K562 (cell line): ENCODE results near the gene CDRT15. TPM values are rescaled to one million over a fixed set of nuclear protein-coding genes. Genes with fewer than 3 reads are reported as not detected.

Source experiments
- ATAC-seq: fragments of 200-7000 bp; cut with Tn5 transposase; 3 replicates; pipeline ENCODE4 v1.9.1; 2020; ENCODE audit warnings: moderate library complexity
- BruUV-seq: library from RNA; stranded (reverse); fragments of 400-500 nt; replicated peaks from 2 replicates; lab custom pipeline; 2021; lab: Mats Ljungman, UMichigan
- CTCF ChIA-PET: fragments of 300-600 bp; formaldehyde crosslinking; extraction: SDS; loops from one replicate; lab custom pipeline; 2021; ENCODE audit warnings: low intra/inter-chr PET ratio; lab: Yijun Ruan, JAX
- POLR2A ChIA-PET: fragments of 300-600, 350-650 bp; sonication (Branson Sonifier 250); formaldehyde crosslinking; extraction: SDS; loops from one replicate; lab custom pipeline; 2021; ENCODE audit warnings: antibody characterized with exemption, inconsistent platforms; lab: Yijun Ruan, JAX
- DNase-seq, 4 experiments: peaks; one replicate each; pipeline versions ENCODE4 v3.0.0 to v3.0.0-alpha.2; 2011 to 2018; ENCODE audit warnings: low spot score in 3 of 4, mixed read lengths in 3 of 4; ENCODE audit errors: extremely low read depth in 1 of 4
- FAIRE-seq: peaks from 2 replicates; lab custom pipeline; 2011; peaks lifted over from hg19 to GRCh38; lab: Jason Lieb, UNC
- H2AFZ ChIP-seq: 2 replicates; pipeline ENCODE4 v1.6.0; 2011; ENCODE audit warnings: low read depth, low read length, control low read depth, inconsistent platforms
- H3K27ac ChIP-seq: fragments of 200-600 bp; 3 replicates; pipeline ENCODE4 v1.8.0; 2011; ENCODE audit warnings: low read depth, mild to moderate bottlenecking, control low read depth, inconsistent platforms, low read length, moderate library complexity, mixed read lengths; ENCODE audit errors: extremely low read depth
- H3K27me3 ChIP-seq, 2 experiments: fragments of 300-600 bp in 1 of 2; 2 replicates in 1 of 2; 3 replicates in 1 of 2; pipeline versions ENCODE4 v1.6.0 to v1.8.0; 2011; ENCODE audit warnings: inconsistent platforms in 2 of 2, low read length in 2 of 2, mild to moderate bottlenecking in 1 of 2, mixed read lengths in 1 of 2, moderate library complexity in 1 of 2; ENCODE audit not compliant: control insufficient read depth in 2 of 2, insufficient read depth in 2 of 2
- H3K36me3 ChIP-seq: fragments of 300-600 bp; 3 replicates; pipeline ENCODE4 v1.8.0; 2011; ENCODE audit warnings: mild to moderate bottlenecking, low read length, inconsistent platforms; ENCODE audit not compliant: control insufficient read depth, insufficient read depth
- H3K4me1 ChIP-seq, 2 experiments: fragments of 200-600 bp in 1 of 2; replicated peaks in 1 of 2; 2 replicates in 1 of 2; 3 replicates in 1 of 2; pipeline versions ENCODE4 v1.5.1 to v1.8.0; 2011; ENCODE audit warnings: inconsistent platforms in 2 of 2, low read length in 2 of 2, mild to moderate bottlenecking in 1 of 2, mixed read lengths in 1 of 2, moderate library complexity in 1 of 2; ENCODE audit not compliant: control insufficient read depth in 2 of 2, insufficient read depth in 2 of 2
- H3K4me2 ChIP-seq: 2 replicates; pipeline ENCODE4 v1.6.1; 2011; ENCODE audit warnings: low read length, control low read depth, inconsistent platforms, mixed read lengths; ENCODE audit not compliant: insufficient read depth
- H3K4me3 ChIP-seq: fragments of 200-600 bp; sonication (generic), shearing (Covaris generic); 2 replicates; pipeline ENCODE4 v1.5.1; 2016; ENCODE audit warnings: control low read depth, inconsistent platforms
- H3K79me2 ChIP-seq: fragments of 200-600 bp; 3 replicates; pipeline ENCODE4 v1.8.0; 2011; ENCODE audit warnings: low read length, inconsistent platforms; ENCODE audit not compliant: control insufficient read depth, insufficient read depth
- H3K9ac ChIP-seq, 2 experiments: 2 replicates each; pipeline versions ENCODE4 v1.6.0 to v1.6.1; 2011; ENCODE audit warnings: low read depth in 2 of 2, low read length in 2 of 2, control low read depth in 1 of 2, inconsistent platforms in 1 of 2, mild to moderate bottlenecking in 1 of 2, mixed read lengths in 1 of 2; ENCODE audit not compliant: insufficient read depth in 1 of 2
- H3K9me1 ChIP-seq: one replicate; pipeline ENCODE4 v1.6.0; 2011; ENCODE audit warnings: inconsistent platforms, mild to moderate bottlenecking, low read length, moderate library complexity; ENCODE audit not compliant: control insufficient read depth, insufficient read depth
- H3K9me3 ChIP-seq: replicated peaks from 2 replicates; pipeline ENCODE4 v1.5.1; 2011; ENCODE audit warnings: low read depth, low read length, inconsistent platforms; ENCODE audit not compliant: control insufficient read depth, insufficient read depth
- H4K20me1 ChIP-seq: replicated peaks from 2 replicates; pipeline ENCODE4 v1.6.1; 2011; ENCODE audit warnings: low read length, inconsistent platforms, mixed read lengths; ENCODE audit not compliant: control insufficient read depth, insufficient read depth
- GTF3C2 ChIP-seq: IDR thresholded peaks from 3 replicates; pipeline ENCODE4 v1.6.1; 2011; ENCODE audit warnings: borderline replicate concordance, mild to moderate bottlenecking, moderate library complexity; ENCODE audit not compliant: insufficient read length; ENCODE audit errors: extremely low read depth
- KLF10 ChIP-seq: fragments of 250-450 bp; sonication (Bioruptor Pico); IDR thresholded peaks from 2 replicates; pipeline ENCODE4 v1.6.1; 2021; ENCODE audit warnings: matching md5 sums
- MBD2 ChIP-seq: sonication (generic); IDR thresholded peaks from 2 replicates; pipeline ENCODE4 v1.6.1; 2016; ENCODE audit warnings: low read depth, borderline replicate concordance
- SETDB1 ChIP-seq: IDR thresholded peaks from one replicate; pipeline ENCODE4 v1.6.1; 2012; ENCODE audit warnings: low read length, control low read depth, inconsistent platforms
- TARDBP ChIP-seq: fragments of 450-650 bp; IDR thresholded peaks from 2 replicates; pipeline ENCODE4 v1.6.1; 2016
- ZBTB9 ChIP-seq: fragments of 450-650 bp; formaldehyde crosslinking; IDR thresholded peaks from 2 replicates; pipeline ENCODE4 v1.4.0; 2020; ENCODE audit warnings: mild to moderate bottlenecking, moderate library complexity
- ZFP1 ChIP-seq: fragments of 450-650 bp; formaldehyde crosslinking; IDR thresholded peaks from 2 replicates; pipeline ENCODE4 v1.4.0; 2020; ENCODE audit warnings: mild to moderate bottlenecking, mixed read lengths
- ZNF165 ChIP-seq: fragments of 250-450 bp; sonication (Bioruptor Pico); IDR thresholded peaks from 2 replicates; pipeline ENCODE4 v1.4.0; 2020; ENCODE audit warnings: borderline replicate concordance
- ZNF184 ChIP-seq: sonication (generic); formaldehyde crosslinking; IDR thresholded peaks from 2 replicates; pipeline ENCODE4 v1.5.0; 2020; ENCODE audit warnings: missing genetic modification reagents
- ZNF830 ChIP-seq: fragments of 250-450 bp; sonication (Bioruptor Pico); IDR thresholded peaks from 2 replicates; pipeline ENCODE4 v1.5.0; 2021; ENCODE audit warnings: mild to moderate bottlenecking
- WGBS: fragments of 100-300 bp; shearing (Covaris generic); methylation state at CpG from one replicate; pipeline ENCODE4 v1.1.6; 2016; ENCODE audit warnings: low coverage, mixed read lengths; ENCODE audit not compliant: insufficient coverage; ENCODE audit errors: missing lambda C conversion rate; 5-methylcytosine and 5-hydroxymethylcytosine counted together
- in situ Hi-C: fragments of 300-500 bp; cut with MboI; formaldehyde crosslinking; loops from 4 replicates; pipeline ENCODE4 v1.15.0; 2018; ENCODE audit warnings: inconsistent platforms, mixed read lengths
- intact Hi-C: fragments of 100-400 bp; cut with micrococcal nuclease; formaldehyde crosslinking; loops from 2 replicates; pipeline ENCODE4 v1.14.2; 2022
- polyA plus RNA-seq, 8 experiments: library from polyadenylated mRNA; depleted of rRNA in 4 of 8; stranded (reverse) in 5 of 8; unstranded in 3 of 8; fragments of >200 nt; fragmentation: Nextera tagmentation in 2 of 8; fragmentation: Illumina TruSeq in 1 of 8; extraction: Ambion mirVana in 2 of 8; extraction: Trizol in 1 of 8; gene quantifications; 2 replicates each; pipeline versions ENCODE4 v1.2.1 to v1.2.3, GENCODE V29; 2011 to 2014; ENCODE audit warnings: inconsistent platforms in 1 of 8, missing spikeins in 1 of 8
- total RNA-seq, 7 experiments: library from RNA; depleted of rRNA in 6 of 7; stranded (reverse); fragments of >200 nt in 6 of 7; fragmentation: Illumina TruSeq in 2 of 7; extraction: Trizol in 2 of 7; gene quantifications; 2 replicates each; pipeline versions ENCODE4 v1.2.1 to v1.2.3, GENCODE V29; 2011 to 2021; ENCODE audit warnings: low replicate concordance in 1 of 7

The CDRT15 gene
- total and polyA plus RNA-seq, 9 of the 15 experiments (the other 6 are each of a cell fraction or from before 2014, with no cell fraction given), result not detected

GRCh38 chr17:14276535-14277250, 40.0 kb upstream of the CDRT15 start:
- H3K9ac ChIP-seq, result no peak overlapping the region

More at GRCh38 chr17:14276535-14277250, 40.0 kb upstream of the CDRT15 start:
- Histone ChIP-seq H3K4me1 (no peaks in the 10 kb centered on the region), H3K4me3 (no peak overlapping the region), H3K27ac (no peak overlapping the region), H3K9me3 (no peaks in the 10 kb centered on the region), H2AFZ (no peak overlapping the region), H3K27me3 (peaks cover 0 to 3% of the 10 kb centered on the region in 2 experiments; a peak in 1 of 5 replicates), H3K4me2 (no peak overlapping the region), H3K79me2 (no peaks in the 10 kb centered on the region), H4K20me1 (no peaks in the 10 kb centered on the region), H3K9me1 (no peaks in the 10 kb centered on the region), H3K36me3 (no peaks in the 10 kb centered on the region)
- in situ Hi-C loops, result no loop called here
- POLR2A ChIA-PET, result no interaction called here
- CTCF ChIA-PET, result no interaction called here
- FAIRE-seq (no peak), DNase-seq (no peak), ATAC-seq (no peak)
- TF ChIP-seq ZBTB9 (no peak), GTF3C2 (no peak), ZNF830 (CRISPR knock-in tag) (no peak), SETDB1 (no peak), ZNF165 (CRISPR knock-in tag) (no peak), MBD2 (no peak), ZFP1 (CRISPR knock-in tag) (no peak), KLF10 (CRISPR knock-in tag) (no peak), ZNF184 (CRISPR knock-in tag) (no peak), TARDBP (no peak)
- no TSS peak for BruUV-seq
- 0% methylated on average over 2 of the region's 2 CpGs for WGBS
- intact Hi-C loops, result no loop called here
